GM23338 (cell line): ENCODE measurements around the gene PRM1.

ENCODE experiments used
- ETS1 ChIP-seq: IDR thresholded peaks from 2 replicates; pipeline ENCODE4 v1.6.1; 2016; ENCODE audit warnings: antibody characterized with exemption
- EZH2 ChIP-seq: fragments of 200-600 bp; sonication (generic); IDR thresholded peaks from one replicate; pipeline ENCODE4 v1.8.0; 2017; ENCODE audit warnings: antibody characterized with exemption, mild to moderate bottlenecking, low read depth; ENCODE audit not compliant: unreplicated experiment
- EZH2phosphoT487 ChIP-seq: fragments of 200-600 bp; sonication (generic); IDR thresholded peaks from one replicate; pipeline ENCODE4 v1.8.1; 2018; ENCODE audit warnings: antibody characterized with exemption; ENCODE audit not compliant: unreplicated experiment
- JUNB ChIP-seq: IDR thresholded peaks from one replicate; pipeline ENCODE4 v1.6.1; 2016; ENCODE audit warnings: antibody characterized with exemption; ENCODE audit not compliant: unreplicated experiment
- TF ChIP-seq, protein P1 (sequence below), 2 experiments: fragments of 200-600 bp in 1 of 2; sonication (generic) in 1 of 2; conservative IDR thresholded peaks; 2 replicates each; pipeline versions ENCODE4 v1.5.1 to v1.6.1; 2016 to 2017; ENCODE audit warnings: antibody characterized with exemption in 2 of 2, low read depth in 2 of 2, mild to moderate bottlenecking in 2 of 2, moderate library complexity in 1 of 2

GRCh38 chr16:11318817-11319216, 37.7 kb upstream of the PRM1 start:
- TF ChIP-seq, protein P1, sequence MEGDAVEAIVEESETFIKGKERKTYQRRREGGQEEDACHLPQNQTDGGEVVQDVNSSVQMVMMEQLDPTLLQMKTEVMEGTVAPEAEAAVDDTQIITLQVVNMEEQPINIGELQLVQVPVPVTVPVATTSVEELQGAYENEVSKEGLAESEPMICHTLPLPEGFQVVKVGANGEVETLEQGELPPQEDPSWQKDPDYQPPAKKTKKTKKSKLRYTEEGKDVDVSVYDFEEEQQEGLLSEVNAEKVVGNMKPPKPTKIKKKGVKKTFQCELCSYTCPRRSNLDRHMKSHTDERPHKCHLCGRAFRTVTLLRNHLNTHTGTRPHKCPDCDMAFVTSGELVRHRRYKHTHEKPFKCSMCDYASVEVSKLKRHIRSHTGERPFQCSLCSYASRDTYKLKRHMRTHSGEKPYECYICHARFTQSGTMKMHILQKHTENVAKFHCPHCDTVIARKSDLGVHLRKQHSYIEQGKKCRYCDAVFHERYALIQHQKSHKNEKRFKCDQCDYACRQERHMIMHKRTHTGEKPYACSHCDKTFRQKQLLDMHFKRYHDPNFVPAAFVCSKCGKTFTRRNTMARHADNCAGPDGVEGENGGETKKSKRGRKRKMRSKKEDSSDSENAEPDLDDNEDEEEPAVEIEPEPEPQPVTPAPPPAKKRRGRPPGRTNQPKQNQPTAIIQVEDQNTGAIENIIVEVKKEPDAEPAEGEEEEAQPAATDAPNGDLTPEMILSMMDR (conservative IDR thresholded peaks at IDR 0.05; ENCODE audit: low read depth in 2 of 2): no peak
- TF ChIP-seq EZH2 (no peak), ETS1 (no peak), JUNB (no peak), EZH2phosphoT487 (no peak)
